DMS 273 (cell line): Measurements from ENCODE around the gene GRB7.
"Not testable (repeated sequence)": the region's sequence is repeated elsewhere in the genome, so short reads cannot be mapped to it uniquely, and the experiment has no call there.

Source experiments
- DNase-seq: peaks from one replicate; lab custom pipeline; 2025; ENCODE audit not compliant: unreplicated experiment; lab: John Stamatoyannopoulos, UW

Gene GRB7

GRCh38 chr17:39732586-39732985 lies 5.2 kb upstream of the GRB7 start:
- DNase-seq, result no peak

- no peak for DNase-seq
Observed at GRCh38 chr17:39735882-39736281, 1.9 kb upstream of the GRB7 start.

- DNase-seq, result peak; percentile 23
Observed at GRCh38 chr17:39736319-39737165, 1.2 kb upstream of the GRB7 start.

DNA sequence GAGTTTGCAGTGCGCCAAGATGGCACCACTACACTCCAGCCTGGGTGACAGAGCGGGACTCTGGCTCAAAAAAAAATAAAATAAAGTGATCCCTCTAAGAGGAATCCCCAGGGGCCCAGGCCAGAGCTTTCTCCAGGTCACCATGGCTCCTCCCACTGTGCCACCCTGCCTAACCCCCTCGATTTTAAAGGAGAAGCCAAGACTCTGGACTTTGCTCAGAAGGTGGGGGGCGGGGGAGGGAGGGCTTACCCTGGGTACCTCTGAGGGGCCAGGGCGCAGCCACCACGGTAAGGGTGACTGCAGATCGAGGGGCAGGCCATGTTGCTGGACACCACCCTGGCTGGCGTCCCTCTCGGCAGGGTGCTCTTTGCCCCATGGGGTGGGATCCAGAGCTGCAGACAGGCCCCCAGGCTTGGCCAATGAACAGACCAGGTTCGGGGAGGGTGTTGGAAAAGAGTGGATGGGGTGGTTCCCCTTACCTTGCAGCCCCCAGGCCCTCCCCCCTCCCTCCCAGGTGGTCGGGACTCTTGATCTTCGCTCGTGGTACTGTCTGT lies 455 bp upstream of the GRB7 start:
- DNase-seq, result no peak

GRCh38 chr17:39738568-39738901 lies 797 bp downstream of the GRB7 start:
- DNase-seq, result peak; percentile 71

DNA sequence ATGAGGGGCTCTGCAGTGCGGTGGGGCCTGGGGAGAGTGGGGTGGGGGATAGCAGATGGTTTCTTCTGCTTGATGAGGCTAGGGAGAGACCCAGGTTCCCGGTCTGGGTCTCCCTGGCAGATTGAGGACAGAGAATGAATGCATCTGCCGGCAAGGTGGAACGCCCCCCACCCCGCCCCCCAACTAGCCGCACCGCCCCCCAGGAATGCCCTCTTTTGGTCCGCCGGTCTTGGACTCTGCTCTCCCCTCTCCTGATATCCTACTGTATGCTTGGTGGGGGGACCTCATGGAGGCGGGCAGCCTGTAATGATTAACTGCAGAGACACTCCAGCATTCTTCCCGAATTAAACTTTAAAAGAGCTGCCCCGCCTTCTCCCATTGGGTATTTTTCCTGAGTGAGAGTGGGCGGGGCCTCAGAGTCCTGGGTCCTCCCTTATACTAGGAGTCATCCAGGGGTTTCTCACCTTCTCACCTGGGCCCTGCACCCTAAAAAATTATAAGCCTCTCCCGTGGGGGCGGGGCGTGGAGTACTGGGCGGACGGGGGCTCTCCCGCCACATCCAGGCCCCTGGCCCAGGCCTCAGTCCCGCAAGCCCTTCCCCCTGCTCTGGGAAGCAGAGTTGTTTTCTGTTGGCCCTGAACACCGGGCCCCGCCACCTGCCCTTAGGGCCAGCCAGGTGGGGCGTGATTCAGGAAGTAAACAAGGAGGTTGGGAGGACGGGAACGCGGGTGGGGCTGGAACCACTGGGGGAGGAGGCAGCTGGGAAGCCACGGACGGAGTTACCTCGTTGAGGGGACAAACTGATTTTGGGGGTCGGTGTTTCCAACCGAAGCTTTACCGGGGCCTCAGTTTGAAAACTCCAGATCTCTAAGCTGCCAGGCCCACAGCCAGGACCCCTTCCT lies 1.5 kb downstream of the GRB7 start:
- DNase-seq, result peak; percentile 64

- DNase-seq, result peak; percentile 27
Observed at GRCh38 chr17:39739885-39740356, 2.2 kb downstream of the GRB7 start.

DNA sequence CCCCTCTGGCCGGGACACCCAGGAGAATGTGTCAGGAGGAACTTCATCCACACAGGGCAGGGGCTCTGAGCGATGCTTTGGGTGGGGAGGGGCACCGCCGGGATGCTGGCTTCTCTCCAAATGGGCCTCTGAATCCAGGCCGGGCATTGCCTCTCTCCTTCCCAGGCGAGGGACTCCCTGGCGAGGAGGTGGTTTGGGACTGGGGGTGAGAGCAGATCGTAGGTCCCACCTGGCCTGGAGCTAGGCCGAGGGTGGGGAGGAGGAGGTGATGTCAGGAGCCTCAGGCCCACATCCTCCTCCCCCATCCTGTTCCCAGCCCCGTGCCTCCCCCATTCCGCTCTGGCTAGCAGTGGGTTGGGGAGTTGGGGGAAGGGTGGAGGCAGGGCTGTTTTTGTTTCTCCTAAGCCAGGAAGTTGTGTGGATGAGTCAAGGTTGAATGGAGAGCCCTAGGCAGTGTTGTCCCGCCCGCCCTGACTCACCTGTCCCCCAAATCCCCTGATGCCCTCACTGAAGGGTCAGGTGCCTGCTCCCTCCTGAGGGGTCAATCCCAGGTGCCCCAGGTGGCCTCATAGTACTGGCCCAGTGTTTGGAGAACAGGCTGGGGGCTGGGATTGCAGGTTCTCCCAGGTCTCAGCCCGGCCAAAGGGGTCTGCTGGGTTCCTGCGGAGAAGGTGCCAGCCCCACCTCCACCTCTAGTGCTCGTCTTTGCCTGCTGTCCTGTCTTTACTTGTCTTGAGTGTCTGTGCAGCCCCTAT lies 2.8 kb downstream of the GRB7 start:
- no peak for DNase-seq

DNA sequence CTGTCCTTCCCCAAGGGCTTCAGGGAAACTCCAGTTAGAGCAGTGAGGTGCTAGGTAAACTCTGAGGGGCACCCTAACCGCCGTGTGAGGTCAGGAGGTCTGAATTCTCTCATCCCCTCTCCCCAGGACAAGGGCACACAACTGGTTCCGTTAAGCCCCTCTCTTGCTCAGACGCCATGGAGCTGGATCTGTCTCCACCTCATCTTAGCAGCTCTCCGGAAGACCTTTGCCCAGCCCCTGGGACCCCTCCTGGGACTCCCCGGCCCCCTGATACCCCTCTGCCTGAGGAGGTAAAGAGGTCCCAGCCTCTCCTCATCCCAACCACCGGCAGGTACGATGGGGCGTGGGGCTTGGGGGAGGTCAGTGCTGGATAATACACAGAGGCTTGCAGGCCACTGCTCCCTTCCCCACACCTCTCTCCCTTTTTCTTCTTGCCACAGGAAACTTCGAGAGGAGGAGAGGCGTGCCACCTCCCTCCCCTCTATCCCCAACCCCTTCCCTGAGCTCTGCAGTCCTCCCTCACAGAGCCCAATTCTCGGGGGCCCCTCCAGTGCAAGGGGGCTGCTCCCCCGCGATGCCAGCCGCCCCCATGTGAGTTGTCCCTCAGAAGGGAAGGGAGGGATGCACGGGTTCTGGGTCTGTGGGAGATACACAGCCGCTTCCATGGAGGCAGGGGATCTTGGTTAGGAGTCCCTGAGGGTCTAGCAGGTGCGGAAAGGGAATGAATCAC lies 4.6 kb downstream of the GRB7 start:
- DNase-seq, result no peak

DNA sequence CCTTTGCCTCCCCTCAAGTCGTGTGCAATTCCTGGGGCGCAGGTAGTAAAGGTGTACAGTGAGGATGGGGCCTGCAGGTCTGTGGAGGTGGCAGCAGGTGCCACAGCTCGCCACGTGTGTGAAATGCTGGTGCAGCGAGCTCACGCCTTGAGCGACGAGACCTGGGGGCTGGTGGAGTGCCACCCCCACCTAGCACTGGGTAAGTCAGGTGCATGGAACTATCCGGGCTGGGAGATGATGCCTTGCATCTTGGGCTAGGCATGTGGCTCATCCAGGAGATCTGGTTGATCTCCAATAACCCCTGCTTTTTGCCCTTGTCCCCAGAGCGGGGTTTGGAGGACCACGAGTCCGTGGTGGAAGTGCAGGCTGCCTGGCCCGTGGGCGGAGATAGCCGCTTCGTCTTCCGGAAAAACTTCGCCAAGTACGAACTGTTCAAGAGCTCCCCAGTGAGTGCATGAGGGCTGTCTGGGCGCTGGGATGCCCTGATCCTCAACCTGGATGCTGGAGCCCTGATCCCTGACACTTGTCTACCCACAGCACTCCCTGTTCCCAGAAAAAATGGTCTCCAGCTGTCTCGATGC lies 5.2 kb downstream of the GRB7 start:
- no peak for DNase-seq

DNA sequence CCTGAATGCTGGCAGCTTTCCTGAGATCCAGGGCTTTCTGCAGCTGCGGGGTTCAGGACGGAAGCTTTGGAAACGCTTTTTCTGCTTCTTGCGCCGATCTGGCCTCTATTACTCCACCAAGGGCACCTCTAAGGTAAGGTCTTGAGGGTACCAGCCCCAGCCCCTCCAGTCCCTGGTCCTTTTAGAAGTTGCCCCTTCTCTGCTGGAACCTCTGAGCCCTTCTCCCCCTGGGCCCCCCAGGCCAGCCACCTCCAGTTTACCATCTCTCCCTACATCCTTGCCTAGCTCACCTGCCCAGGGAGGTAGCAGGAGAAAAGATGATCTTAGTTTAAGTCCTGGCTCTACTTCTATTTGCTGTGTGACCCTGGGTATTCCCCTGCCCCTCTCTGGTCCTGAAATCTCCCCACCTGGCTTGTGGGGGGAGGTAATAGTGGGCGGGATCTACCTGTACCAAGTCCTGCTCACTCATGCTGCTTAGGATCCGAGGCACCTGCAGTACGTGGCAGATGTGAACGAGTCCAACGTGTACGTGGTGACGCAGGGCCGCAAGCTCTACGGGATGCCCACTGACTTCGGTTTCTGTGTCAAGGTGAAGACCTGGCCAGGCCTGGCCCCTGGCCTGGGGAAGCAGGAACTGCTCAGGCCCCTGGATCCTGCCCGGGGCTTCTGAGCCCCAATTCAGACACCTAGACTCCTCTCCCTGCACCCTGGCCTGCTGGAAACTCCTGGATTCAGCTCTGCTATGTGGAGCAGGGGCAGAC lies 6.5 kb downstream of the GRB7 start:
- DNase-seq, result no peak

- DNase-seq, result no peak
Observed at GRCh38 chr17:39744836-39745215, 7.1 kb downstream of the GRB7 start.

DNA sequence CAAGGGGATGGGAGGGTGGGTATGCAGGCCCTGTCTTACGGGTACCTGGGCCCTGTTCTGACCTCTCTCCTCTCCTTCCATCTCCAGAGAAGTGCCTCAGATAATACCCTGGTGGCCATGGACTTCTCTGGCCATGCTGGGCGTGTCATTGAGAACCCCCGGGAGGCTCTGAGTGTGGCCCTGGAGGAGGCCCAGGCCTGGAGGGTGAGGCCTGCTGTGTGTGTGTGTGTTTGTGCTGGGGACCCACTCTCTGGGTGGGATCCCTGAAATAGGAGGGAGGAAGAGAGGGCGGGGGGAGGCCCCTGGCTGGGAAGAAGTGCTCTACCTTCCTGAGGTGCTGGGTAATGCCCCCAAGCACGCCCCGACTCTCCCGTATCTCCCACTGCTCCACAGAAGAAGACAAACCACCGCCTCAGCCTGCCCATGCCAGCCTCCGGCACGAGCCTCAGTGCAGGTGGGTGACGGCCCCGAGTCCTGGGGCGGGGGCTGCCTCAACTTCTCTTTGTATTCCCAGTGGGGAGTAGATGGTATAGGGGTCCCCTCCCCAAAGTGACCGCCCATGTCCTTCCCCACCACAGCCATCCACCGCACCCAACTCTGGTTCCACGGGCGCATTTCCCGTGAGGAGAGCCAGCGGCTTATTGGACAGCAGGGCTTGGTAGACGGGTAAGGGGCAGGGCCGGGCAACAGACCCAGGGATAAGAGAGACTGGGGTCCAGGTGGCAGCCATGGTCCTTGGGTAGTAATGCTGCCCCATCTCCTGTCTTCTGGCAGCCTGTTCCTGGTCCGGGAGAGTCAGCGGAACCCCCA lies 7.8 kb downstream of the GRB7 start:
- DNase-seq, result no peak

DNA sequence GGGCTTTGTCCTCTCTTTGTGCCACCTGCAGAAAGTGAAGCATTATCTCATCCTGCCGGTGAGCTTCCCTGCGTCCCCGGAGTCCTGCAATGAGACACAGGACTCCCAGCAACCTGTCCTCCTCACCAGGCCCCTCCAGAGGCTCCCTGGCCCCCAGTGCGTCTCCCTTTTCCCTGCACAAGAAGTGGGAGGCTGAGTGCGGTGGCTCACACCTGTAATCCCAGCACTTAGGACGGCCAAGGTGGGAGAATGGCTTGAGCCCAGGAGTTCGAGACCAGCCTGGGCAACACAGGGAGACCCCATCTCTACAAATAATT lies 8.4 kb downstream of the GRB7 start:
- DNase-seq, result no peak

DNA sequence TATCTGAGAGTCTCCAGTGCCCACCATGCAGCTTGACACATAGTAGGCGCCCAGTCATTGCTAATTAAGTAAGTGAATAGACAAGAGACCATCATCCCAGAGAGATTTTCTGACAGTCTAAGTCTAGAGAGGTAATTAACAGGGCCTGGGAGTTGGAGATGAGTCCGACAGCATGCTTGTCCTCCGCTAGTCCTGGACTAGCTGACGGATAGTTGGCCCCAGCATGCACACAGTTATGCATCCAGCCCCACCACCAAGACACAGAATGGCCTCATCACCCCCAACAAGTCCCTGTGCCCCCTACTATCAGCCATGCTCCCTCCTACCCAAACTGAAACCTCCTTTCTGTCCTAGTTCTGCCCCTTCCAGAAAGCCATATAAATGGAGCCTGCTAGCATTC lies 10.0 kb downstream of the GRB7 start:
- DNase-seq, result no peak

GRCh38 chr17:39748444-39749034 lies 10.8 kb downstream of the GRB7 start:
- DNase-seq, result not testable (repeated sequence)

DNA sequence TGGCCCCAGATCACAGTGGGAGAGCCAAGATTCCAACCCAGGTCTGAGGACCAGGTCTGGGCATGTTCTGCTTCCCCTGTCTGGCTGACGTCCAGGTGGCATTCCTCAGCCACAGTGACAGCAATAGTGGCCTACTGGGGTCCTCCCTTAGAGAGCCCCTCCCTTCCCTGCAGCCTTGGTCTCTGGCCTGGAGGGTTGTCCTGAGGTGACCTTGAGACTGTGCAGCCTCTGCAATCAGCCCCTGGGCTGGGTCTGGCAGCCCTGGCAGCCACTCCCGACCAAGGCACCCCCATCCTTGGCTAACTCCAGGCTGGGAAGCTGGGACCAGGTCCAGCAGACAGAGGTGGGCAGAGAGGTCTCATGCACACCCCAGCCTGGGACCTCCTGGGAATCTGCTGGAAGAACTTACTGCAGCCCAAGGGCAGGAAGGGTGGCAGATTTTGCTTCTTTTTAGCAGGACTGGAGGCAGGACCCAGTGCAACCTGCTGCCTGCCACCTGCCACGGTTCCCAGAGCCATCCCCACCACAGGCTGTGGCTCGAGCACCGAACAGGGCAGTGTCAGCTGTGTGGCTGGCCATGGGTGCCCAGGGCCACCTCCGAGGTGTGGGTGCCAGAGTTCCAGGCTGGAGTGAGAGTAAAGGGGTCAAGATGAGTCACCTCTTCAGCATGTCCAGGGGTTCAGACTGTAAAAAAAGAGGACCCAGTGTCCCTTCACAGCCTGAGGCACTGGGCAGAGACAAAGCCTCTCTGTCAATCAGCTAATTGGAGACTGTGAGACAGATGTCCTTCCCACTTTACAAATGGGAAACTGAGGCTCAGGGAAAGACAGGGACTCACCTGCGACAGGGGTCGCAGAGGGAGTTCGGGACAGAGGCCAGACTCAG lies 12.6 kb downstream of the GRB7 start:
- peak; percentile 67 for DNase-seq
